Keratinocyte (primary cell): ENCODE results near the gene FGF12. TPM values are rescaled to one million over a fixed set of nuclear protein-coding genes. Genes with fewer than 3 reads are reported as not detected.

Experiments used
- DNase-seq: peaks from one replicate; pipeline ENCODE4 v3.0.0-alpha.2; 2011; ENCODE audit warnings: low read depth, missing footprints, low spot score
- FAIRE-seq: peaks from 2 replicates; lab custom pipeline; 2011; peaks lifted over from hg19 to GRCh38; lab: Jason Lieb, UNC
- H2AFZ ChIP-seq: 2 replicates; pipeline ENCODE4 v1.6.0; 2012; ENCODE audit warnings: low read length, control low read depth, inconsistent platforms; ENCODE audit not compliant: control insufficient read depth
- H3K27ac ChIP-seq: 2 replicates; pipeline ENCODE4 v1.5.1; 2011; ENCODE audit warnings: low read length; ENCODE audit not compliant: control insufficient read depth, insufficient read depth
- H3K27me3 ChIP-seq: 3 replicates; pipeline ENCODE4 v1.6.0; 2011; ENCODE audit warnings: low read length; ENCODE audit not compliant: control insufficient read depth, insufficient read depth; ENCODE audit errors: extremely low read depth
- H3K36me3 ChIP-seq, 2 experiments: 2 replicates in 1 of 2; 3 replicates in 1 of 2; pipeline ENCODE4 v1.5.1; 2011; ENCODE audit warnings: low read length in 2 of 2, mild to moderate bottlenecking in 1 of 2; ENCODE audit not compliant: control insufficient read depth in 2 of 2, insufficient read depth in 2 of 2; ENCODE audit errors: extremely low read depth in 1 of 2
- H3K4me1 ChIP-seq: 3 replicates; pipeline ENCODE4 v1.5.1; 2011; ENCODE audit warnings: low read length; ENCODE audit not compliant: control insufficient read depth, insufficient read depth; ENCODE audit errors: extremely low read depth
- H3K4me2 ChIP-seq: 3 replicates; pipeline ENCODE4 v1.6.0; 2011; ENCODE audit warnings: low read depth, low read length; ENCODE audit not compliant: control insufficient read depth, insufficient read depth; ENCODE audit errors: extremely low read depth
- H3K4me3 ChIP-seq, 3 experiments: fragments of 200-600 bp in 1 of 3; sonication (generic) in 1 of 3; 2 replicates in 2 of 3; 3 replicates in 1 of 3; pipeline ENCODE4 v1.5.1; 2011 to 2016; ENCODE audit warnings: low read length in 3 of 3, mild to moderate bottlenecking in 3 of 3, control low read depth in 2 of 3, inconsistent platforms in 1 of 3, low read depth in 1 of 3, mixed read lengths in 1 of 3, mixed run types in 1 of 3, moderate library complexity in 1 of 3; ENCODE audit not compliant: control insufficient read depth in 2 of 3, insufficient read depth in 2 of 3; ENCODE audit errors: extremely low read depth in 1 of 3
- H3K79me2 ChIP-seq: 2 replicates; pipeline ENCODE4 v1.6.0; 2012; ENCODE audit warnings: low read length; ENCODE audit not compliant: control insufficient read depth, insufficient read depth
- H3K9ac ChIP-seq: 3 replicates; pipeline ENCODE4 v1.6.0; 2011; ENCODE audit warnings: low read length; ENCODE audit not compliant: control insufficient read depth, insufficient read depth; ENCODE audit errors: extremely low read depth
- H3K9me1 ChIP-seq: 3 replicates; pipeline ENCODE4 v1.6.0; 2011; ENCODE audit warnings: low read length; ENCODE audit not compliant: control insufficient read depth, insufficient read depth; ENCODE audit errors: extremely low read depth
- H3K9me3 ChIP-seq: 2 replicates; pipeline ENCODE4 v1.5.1; 2012; ENCODE audit warnings: low read depth, low read length; ENCODE audit not compliant: control insufficient read depth
- H4K20me1 ChIP-seq: 3 replicates; pipeline ENCODE4 v1.6.0; 2011; ENCODE audit warnings: low read length; ENCODE audit not compliant: control insufficient read depth, insufficient read depth; ENCODE audit errors: extremely low read depth
- CTCF ChIP-seq, 3 experiments: IDR thresholded peaks in 1 of 3; conservative IDR thresholded peaks in 1 of 3; optimal IDR thresholded peaks in 1 of 3; 2 replicates in 2 of 3; 3 replicates in 1 of 3; pipeline versions ENCODE3 to v1.5.1; 2011; ENCODE audit warnings: low read length in 3 of 3, mild to moderate bottlenecking in 3 of 3, moderate library complexity in 2 of 3, control low read depth in 1 of 3, inconsistent platforms in 1 of 3; ENCODE audit not compliant: insufficient read depth in 2 of 3; ENCODE audit errors: extremely low read depth in 1 of 3
- EZH2 ChIP-seq: IDR thresholded peaks from one replicate; pipeline ENCODE4 v1.6.1; 2012; ENCODE audit warnings: inconsistent platforms, mild to moderate bottlenecking, low read length, moderate library complexity
- dilution Hi-C: fragments of 300-500 bp; cut with MboI; formaldehyde crosslinking; loops from one replicate; pipeline ENCODE4 v1.7.0; 2020; ENCODE audit warnings: low sequenced_read_pairs; ENCODE audit not compliant: extremely low pct_ligation_motif_present
- polyA plus RNA-seq, 5 experiments: library from polyadenylated mRNA; depleted of rRNA in 3 of 5; stranded (reverse) in 3 of 5; stranded (forward) in 1 of 5; unstranded in 1 of 5; fragments of >200 nt; gene quantifications; 1 replicate in 1 of 5; 2 replicates in 3 of 5; 3 replicates in 1 of 5; pipeline versions ENCODE4 v1.2.1 to v1.2.3, GENCODE V29; 2011 to 2012; ENCODE audit warnings: missing spikeins in 2 of 5, low read depth in 1 of 5, low replicate concordance in 1 of 5

The FGF12 gene
- polyA plus RNA-seq, 1 donor (not counting 4 experiments of a cell fraction or from before 2014, with no cell fraction given): 4.1 TPM

GRCh38 chr3:192128922-192129321 is 598.4 kb downstream of the FGF12 start:
- no peak for FAIRE-seq
- no peaks in the 10 kb centered on the region for H3K4me1 ChIP-seq

GRCh38 chr3:192128060-192128459 is 599.3 kb downstream of the FGF12 start:
- FAIRE-seq (no peak), DNase-seq (no peak)
- H3K4me2 ChIP-seq: no peak overlapping the region
- no peaks in the 10 kb centered on the region for H3K9me1 ChIP-seq
- dilution Hi-C loops: no loop called here
- no peaks in the 10 kb centered on the region for H3K4me1 ChIP-seq
- H3K4me3 ChIP-seq: no peak overlapping the region
- TF ChIP-seq EZH2: no peak
- TF ChIP-seq CTCF (optimal IDR thresholded peaks at IDR 0.05 in 1 of 3, IDR thresholded peaks at IDR 0.05 in 1 of 3, conservative IDR thresholded peaks at IDR 0.05 in 1 of 3; ENCODE audit: extremely low read depth in 1 of 3, insufficient read depth in 2 of 3, low read length in 3 of 3): no peak
- H4K20me1 ChIP-seq: no peaks in the 10 kb centered on the region
- no peak overlapping the region for H2AFZ ChIP-seq
- no peaks in the 10 kb centered on the region for H3K27me3 ChIP-seq
- no peak overlapping the region for H3K9ac ChIP-seq
- no peaks in the 10 kb centered on the region for H3K36me3 ChIP-seq
- H3K79me2 ChIP-seq: no peaks in the 10 kb centered on the region
- H3K9me3 ChIP-seq: no peaks in the 10 kb centered on the region
- H3K27ac ChIP-seq: no peak overlapping the region

More at GRCh38 chr3:192128922-192129321, 598.4 kb downstream of the FGF12 start:
- Histone ChIP-seq H2AFZ (no peak overlapping the region), H3K27me3 (no peaks in the 10 kb centered on the region), H3K9me3 (no peaks in the 10 kb centered on the region), H4K20me1 (no peaks in the 10 kb centered on the region), H3K9me1 (no peaks in the 10 kb centered on the region), H3K4me2 (no peak overlapping the region), H3K36me3 (no peaks in the 10 kb centered on the region), H3K9ac (no peak overlapping the region), H3K79me2 (no peaks in the 10 kb centered on the region), H3K4me3 (no peak overlapping the region), H3K27ac (no peak overlapping the region)
- TF ChIP-seq CTCF (optimal IDR thresholded peaks at IDR 0.05 in 1 of 3, IDR thresholded peaks at IDR 0.05 in 1 of 3, conservative IDR thresholded peaks at IDR 0.05 in 1 of 3; ENCODE audit: extremely low read depth in 1 of 3, insufficient read depth in 2 of 3, low read length in 3 of 3): no peak
- TF ChIP-seq EZH2: no peak
- no peak for DNase-seq
- dilution Hi-C loops: no loop called here
